ENCODE results near the gene KLRC1. TPM values are rescaled to one million over a fixed set of nuclear protein-coding genes. Genes with fewer than 3 reads are reported as not detected.
"Not testable (repeated sequence)": the region's sequence is repeated elsewhere in the genome, so short reads cannot be mapped to it uniquely, and the experiment has no call there.

Gene KLRC1
- total RNA-seq, 2 experiments from 2014 or later: 5.3 to 7.2 TPM

DNA sequence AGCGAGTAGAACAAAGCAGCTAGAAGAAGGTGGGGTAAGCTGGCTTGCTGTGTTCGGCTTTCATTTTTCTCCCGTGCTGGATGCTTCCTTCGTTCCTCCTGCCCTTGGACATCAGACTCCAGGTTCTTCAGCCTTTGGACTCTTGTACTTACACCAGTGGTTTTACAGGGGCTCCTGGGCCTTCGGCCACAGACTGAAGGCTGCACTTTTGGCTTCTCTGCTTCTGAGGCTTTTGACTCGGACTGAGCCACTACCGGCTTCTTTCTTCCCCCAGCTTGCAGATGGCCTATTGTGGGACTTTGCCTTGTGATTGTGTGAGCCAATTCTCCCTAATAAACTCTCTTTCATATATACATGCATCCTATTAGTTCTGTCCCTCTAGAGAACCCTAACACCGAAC lies 27.2 kb downstream of the KLRC1 start:
- H3K36me3 Mint-ChIP-seq (ENCODE audit: low read depth); ATAC-seq; CTCF ChIA-PET; POLR2A ChIA-PET; intact Hi-C loops (cut with micrococcal nuclease); H3K27ac Mint-ChIP-seq; H3K4me1 Mint-ChIP-seq (ENCODE audit: low read depth); DNase-seq; H3K27me3 Mint-ChIP-seq; H3K9me3 Mint-ChIP-seq; H3K4me3 Mint-ChIP-seq: not testable (repeated sequence)

DNA sequence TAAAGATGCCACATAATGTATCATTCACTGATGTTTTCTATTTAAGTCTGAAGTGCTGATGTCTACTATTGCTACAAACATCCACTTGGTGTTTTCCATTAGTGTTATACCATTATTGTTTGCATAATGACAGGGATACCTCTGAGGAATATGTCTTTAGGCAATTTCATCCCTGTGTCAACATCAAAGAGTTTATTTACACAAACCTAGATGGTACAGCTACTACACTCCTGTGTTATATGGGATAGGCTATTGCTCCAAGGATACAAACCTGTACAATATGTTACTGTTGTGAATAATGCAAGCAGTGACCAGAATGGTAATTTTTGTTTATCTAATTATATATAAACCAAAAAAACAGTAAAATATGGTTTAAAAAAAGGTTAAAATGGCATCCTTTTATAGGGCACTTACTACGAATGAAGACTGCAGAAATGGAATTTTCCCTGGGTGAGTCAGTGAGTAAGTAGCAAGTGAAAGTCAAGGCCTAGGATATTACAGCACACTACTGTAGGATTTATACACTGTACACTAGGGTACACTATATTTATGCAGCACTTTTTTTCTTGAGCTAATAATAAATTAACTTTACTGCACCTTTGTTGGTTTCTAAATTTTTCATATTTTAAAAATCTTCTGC lies 28.8 kb downstream of the KLRC1 start:
- ATAC-seq; DNase-seq; intact Hi-C loops (cut with micrococcal nuclease); H3K27ac Mint-ChIP-seq; H3K9me3 Mint-ChIP-seq; CTCF ChIA-PET; POLR2A ChIA-PET; H3K27me3 Mint-ChIP-seq; H3K36me3 Mint-ChIP-seq (ENCODE audit: low read depth); H3K4me3 Mint-ChIP-seq; H3K4me1 Mint-ChIP-seq (ENCODE audit: low read depth): not testable (repeated sequence)

DNA sequence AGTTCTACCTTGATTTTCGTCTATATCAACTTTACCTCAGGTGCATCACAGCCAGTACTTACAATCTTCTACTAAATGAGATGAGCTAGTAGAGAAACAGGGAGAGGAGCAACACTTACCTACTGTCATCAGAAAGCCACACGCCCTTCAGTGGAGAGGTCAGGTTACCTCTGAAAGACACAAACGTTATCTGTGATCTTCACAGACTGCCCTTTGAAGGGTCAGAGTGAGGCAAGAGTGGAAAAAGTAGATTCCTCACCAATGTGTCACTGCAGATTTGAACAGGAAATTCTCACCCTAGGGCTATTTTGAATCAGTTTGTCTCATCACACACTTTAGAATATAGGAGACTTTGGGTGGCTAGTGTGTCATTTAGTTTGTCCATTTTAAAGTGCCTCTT lies 31.0 kb downstream of the KLRC1 start:
- H3K27me3 Mint-ChIP-seq; CTCF ChIA-PET; H3K36me3 Mint-ChIP-seq (ENCODE audit: low read depth); H3K27ac Mint-ChIP-seq; H3K9me3 Mint-ChIP-seq; H3K4me1 Mint-ChIP-seq (ENCODE audit: low read depth); intact Hi-C loops (cut with micrococcal nuclease); H3K4me3 Mint-ChIP-seq; POLR2A ChIA-PET: not testable (repeated sequence)
- DNase-seq (peak; percentile 57), ATAC-seq (peak; percentile 97)

DNA sequence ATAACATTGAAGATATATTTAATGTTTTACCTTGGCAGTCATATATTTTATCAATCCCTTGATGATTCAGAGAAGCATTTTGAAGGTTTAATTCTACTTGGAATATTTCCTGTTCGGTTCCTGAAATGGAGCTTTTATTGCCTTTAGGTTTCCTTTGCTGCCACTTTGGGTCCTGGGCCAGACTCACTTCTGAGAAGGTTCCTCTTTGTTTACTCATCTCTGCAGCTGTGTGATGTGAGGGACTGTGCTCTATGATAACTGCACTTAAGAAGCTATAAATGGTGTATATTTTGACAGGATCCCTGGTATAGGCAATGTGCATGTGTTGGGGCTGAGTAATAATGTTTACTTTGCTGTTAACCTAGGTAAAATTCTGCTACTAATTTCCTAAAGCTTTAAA lies 32.8 kb downstream of the KLRC1 start, which contains the start of gene KLRC3:
KLRC3 (minus strand) TSS at position 262 of the 400 bp plus-strand sequence; CDS start at position 217, 45 bp downstream.
- H3K9me3 Mint-ChIP-seq; H3K36me3 Mint-ChIP-seq (ENCODE audit: low read depth); ATAC-seq; DNase-seq; H3K27me3 Mint-ChIP-seq; H3K4me1 Mint-ChIP-seq (ENCODE audit: low read depth); intact Hi-C loops (cut with micrococcal nuclease); POLR2A ChIA-PET; CTCF ChIA-PET: not testable (repeated sequence)
- Mint-ChIP-seq H3K27ac (peak within 1 kb of the TSS; percentile 64), H3K4me3 (peak within 1 kb of the TSS; percentile 64)

DNA sequence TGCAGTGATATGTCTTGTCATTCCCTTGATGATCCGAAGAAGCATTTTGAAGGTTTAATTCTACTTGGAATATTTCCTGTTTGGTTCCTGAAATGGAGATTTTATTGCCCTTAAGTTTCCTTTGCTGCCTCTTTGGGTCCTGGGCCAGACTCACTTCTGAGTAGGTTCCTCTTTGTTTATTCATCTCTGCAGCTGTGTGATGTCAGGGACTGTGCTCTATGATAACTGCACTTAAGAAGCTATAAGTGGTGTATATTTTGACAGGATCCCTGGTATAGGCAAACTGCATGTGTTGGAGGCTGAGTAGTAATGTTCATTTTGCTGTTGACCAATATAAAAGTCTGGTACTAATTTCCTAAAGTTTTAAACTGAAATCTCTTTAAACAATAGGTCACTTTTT lies 43.8 kb downstream of the KLRC1 start, which contains the start of gene KLRC4:
KLRC4 (minus strand) TSS at position 366 of the 400 bp plus-strand sequence; CDS start at position 184, 182 bp downstream.
- POLR2A ChIA-PET: interaction anchor here (1.5 kb wide), 1 partner anchor 145 kb away, joined by 9 read pairs; no protein-coding TSS in a partner anchor
- Mint-ChIP-seq H3K27ac (peak within 1 kb of the TSS; percentile 88), H3K4me1 (ENCODE audit: low read depth) (peaks cover 23% of the 10 kb centered on the region), H3K9me3 (peaks cover 4% of the 10 kb centered on the region), H3K36me3 (ENCODE audit: low read depth) (peaks cover 16% of the 10 kb centered on the region), H3K27me3 (no peaks in the 10 kb centered on the region), H3K4me3 (peak within 1 kb of the TSS; percentile 83)
- CTCF ChIA-PET: no interaction called here
- intact Hi-C loops (cut with micrococcal nuclease): no loop called here
- DNase-seq: peak; percentile 43
- TF ChIP-seq, protein P1, sequence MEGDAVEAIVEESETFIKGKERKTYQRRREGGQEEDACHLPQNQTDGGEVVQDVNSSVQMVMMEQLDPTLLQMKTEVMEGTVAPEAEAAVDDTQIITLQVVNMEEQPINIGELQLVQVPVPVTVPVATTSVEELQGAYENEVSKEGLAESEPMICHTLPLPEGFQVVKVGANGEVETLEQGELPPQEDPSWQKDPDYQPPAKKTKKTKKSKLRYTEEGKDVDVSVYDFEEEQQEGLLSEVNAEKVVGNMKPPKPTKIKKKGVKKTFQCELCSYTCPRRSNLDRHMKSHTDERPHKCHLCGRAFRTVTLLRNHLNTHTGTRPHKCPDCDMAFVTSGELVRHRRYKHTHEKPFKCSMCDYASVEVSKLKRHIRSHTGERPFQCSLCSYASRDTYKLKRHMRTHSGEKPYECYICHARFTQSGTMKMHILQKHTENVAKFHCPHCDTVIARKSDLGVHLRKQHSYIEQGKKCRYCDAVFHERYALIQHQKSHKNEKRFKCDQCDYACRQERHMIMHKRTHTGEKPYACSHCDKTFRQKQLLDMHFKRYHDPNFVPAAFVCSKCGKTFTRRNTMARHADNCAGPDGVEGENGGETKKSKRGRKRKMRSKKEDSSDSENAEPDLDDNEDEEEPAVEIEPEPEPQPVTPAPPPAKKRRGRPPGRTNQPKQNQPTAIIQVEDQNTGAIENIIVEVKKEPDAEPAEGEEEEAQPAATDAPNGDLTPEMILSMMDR (IDR thresholded peaks at IDR 0.05): no peak
- ATAC-seq: peak; percentile 70

DNA sequence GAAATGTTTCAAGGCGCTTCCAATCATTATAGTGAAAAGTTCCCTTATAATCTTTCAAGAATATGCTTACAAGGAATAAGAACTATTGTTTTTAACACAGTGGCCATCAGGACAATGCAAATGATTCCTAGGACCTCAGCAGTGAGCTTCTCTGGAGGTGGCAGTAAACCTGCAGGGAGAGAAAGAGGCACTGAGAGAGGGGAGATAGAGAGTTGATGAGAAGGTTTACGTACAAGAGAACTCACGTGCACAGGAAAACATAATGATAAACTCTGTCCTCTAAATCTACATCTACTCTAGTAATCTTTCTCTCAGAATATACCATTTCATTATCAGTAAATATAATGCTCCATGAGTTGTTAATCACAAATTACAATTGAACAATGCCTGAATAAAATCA lies 44.3 kb downstream of the KLRC1 start:
- TF ChIP-seq, protein P1 (IDR thresholded peaks at IDR 0.05): no peak
- H3K9me3 Mint-ChIP-seq: peaks cover 4% of the 10 kb centered on the region
- ChIA-PET CTCF (no interaction called here), POLR2A (interaction anchor here (1.5 kb wide), 1 partner anchor 146 kb away, joined by 9 read pairs; no protein-coding TSS in a partner anchor)
- H3K27ac Mint-ChIP-seq: peak overlapping the region; percentile 88
- peak overlapping the region; percentile 83 for H3K4me3 Mint-ChIP-seq
- peaks cover 15% of the 10 kb centered on the region for H3K36me3 Mint-ChIP-seq (ENCODE audit: low read depth)
- no peak for DNase-seq
- peaks cover 22% of the 10 kb centered on the region for H3K4me1 Mint-ChIP-seq (ENCODE audit: low read depth)
- ATAC-seq: no peak
- intact Hi-C loops (cut with micrococcal nuclease): no loop called here
- no peaks in the 10 kb centered on the region for H3K27me3 Mint-ChIP-seq

DNA sequence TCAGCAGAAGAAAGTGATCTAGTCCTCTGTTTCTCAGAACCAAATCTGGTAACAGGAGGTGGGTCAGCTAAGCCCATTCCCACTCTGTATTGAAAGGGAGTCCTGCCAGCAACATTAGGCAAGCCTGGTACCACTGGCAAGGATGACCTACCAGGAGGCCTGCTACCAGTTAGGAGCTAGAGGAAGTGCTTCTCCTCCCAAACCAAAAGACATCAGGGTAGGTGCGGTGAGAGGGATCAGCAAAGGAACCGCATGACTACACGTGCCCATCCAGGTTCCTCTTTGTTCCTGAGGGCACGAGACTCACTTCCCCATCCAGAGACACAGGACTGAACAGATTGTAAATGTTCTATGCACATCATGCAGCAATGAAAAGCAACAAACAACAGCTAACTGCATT lies 46.5 kb downstream of the KLRC1 start:
- peaks cover 4% of the 10 kb centered on the region for H3K9me3 Mint-ChIP-seq
- DNase-seq (no peak), ATAC-seq (no peak)
- CTCF ChIA-PET: interaction anchor here (1.1 to 1.3 kb wide), 2 partner anchors 14 to 171 kb away, joined by 3 to 5 read pairs; no protein-coding TSS in a partner anchor
- TF ChIP-seq, protein P1 (IDR thresholded peaks at IDR 0.05): no peak
- H3K36me3 Mint-ChIP-seq (ENCODE audit: low read depth): peaks cover 20% of the 10 kb centered on the region
- H3K4me1 Mint-ChIP-seq (ENCODE audit: low read depth): peaks cover 29% of the 10 kb centered on the region
- H3K27me3 Mint-ChIP-seq: no peaks in the 10 kb centered on the region
- peak overlapping the region; percentile 69 for H3K4me3 Mint-ChIP-seq
- intact Hi-C loops (cut with micrococcal nuclease): no loop called here
- POLR2A ChIA-PET: interaction anchor here (0.7 to 2.7 kb wide), 12 partner anchors 8 to 733 kb away, joined by 3 to 13 read pairs (median 4); no protein-coding TSS in a partner anchor
- peak overlapping the region; percentile 85 for H3K27ac Mint-ChIP-seq
